Upper lobe of left lung (tissue), 4 donors: ENCODE results near the gene RNF19B.

Source experiments
- POLR2AphosphoS5 ChIP-seq, 2 donors: sonication (generic); formaldehyde crosslinking; IDR thresholded peaks; one replicate each; pipeline ENCODE4 v1.5.1; 2017; ENCODE audit warnings: antibody characterized with exemption in 2 of 2
- TF ChIP-seq, protein P1 (sequence below), 6 experiments: fragments of 450-650 bp in 4 of 6; fragments of 200-600 bp in 2 of 6; sonication (generic) in 2 of 6; IDR thresholded peaks; one replicate each; pipeline ENCODE4 v1.5.1; 2016 to 2019; ENCODE audit warnings: antibody characterized with exemption in 6 of 6

DNA sequence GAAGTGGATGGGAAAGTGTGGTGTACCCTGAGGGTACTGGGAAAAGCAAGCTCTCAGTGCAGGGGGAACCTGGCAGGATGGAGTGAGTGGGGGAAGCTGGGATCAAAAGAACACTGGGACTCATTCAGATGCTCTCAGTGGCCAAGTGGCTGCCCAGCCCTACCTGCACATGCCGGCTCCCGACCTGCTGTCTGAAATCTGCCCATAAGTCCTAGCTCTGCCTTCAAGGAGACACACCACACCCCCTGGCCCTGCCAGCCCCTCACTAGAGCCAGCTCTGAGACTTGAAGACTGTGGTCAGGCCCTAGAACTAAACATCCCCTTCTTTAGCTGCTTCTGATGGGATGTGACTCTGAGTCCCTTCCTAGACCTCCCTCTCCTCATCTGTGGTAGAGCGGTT is 65.7 kb downstream of the RNF19B start:
- TF ChIP-seq POLR2AphosphoS5 (IDR thresholded peaks at IDR 0.05) = no peak
- TF ChIP-seq, protein P1, sequence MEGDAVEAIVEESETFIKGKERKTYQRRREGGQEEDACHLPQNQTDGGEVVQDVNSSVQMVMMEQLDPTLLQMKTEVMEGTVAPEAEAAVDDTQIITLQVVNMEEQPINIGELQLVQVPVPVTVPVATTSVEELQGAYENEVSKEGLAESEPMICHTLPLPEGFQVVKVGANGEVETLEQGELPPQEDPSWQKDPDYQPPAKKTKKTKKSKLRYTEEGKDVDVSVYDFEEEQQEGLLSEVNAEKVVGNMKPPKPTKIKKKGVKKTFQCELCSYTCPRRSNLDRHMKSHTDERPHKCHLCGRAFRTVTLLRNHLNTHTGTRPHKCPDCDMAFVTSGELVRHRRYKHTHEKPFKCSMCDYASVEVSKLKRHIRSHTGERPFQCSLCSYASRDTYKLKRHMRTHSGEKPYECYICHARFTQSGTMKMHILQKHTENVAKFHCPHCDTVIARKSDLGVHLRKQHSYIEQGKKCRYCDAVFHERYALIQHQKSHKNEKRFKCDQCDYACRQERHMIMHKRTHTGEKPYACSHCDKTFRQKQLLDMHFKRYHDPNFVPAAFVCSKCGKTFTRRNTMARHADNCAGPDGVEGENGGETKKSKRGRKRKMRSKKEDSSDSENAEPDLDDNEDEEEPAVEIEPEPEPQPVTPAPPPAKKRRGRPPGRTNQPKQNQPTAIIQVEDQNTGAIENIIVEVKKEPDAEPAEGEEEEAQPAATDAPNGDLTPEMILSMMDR (IDR thresholded peaks at IDR 0.05) = no peak
